Measurements from ENCODE around the gene FXR2.

DNA sequence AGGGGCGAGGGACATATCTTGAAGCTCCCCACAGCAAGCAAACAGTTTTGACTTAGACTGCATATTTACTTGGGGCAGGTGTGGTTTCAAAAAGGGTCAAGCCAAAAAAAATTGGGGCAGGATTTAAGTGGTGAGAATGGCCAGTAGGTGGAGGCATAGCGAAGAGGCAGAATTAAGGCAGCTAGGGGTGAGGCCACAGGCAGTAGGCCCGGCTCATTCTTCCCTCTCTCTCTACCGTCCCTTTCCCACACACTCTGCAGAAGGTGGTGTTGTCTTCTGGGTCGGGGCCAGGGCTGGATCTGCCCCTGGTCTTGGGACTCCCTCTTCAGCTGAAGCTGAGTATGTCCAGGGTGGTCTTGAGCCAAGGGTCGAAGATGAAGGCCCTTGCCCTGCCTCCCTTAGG is 17.8 kb upstream of the FXR2 start:
- TF ChIP-seq, protein P1, sequence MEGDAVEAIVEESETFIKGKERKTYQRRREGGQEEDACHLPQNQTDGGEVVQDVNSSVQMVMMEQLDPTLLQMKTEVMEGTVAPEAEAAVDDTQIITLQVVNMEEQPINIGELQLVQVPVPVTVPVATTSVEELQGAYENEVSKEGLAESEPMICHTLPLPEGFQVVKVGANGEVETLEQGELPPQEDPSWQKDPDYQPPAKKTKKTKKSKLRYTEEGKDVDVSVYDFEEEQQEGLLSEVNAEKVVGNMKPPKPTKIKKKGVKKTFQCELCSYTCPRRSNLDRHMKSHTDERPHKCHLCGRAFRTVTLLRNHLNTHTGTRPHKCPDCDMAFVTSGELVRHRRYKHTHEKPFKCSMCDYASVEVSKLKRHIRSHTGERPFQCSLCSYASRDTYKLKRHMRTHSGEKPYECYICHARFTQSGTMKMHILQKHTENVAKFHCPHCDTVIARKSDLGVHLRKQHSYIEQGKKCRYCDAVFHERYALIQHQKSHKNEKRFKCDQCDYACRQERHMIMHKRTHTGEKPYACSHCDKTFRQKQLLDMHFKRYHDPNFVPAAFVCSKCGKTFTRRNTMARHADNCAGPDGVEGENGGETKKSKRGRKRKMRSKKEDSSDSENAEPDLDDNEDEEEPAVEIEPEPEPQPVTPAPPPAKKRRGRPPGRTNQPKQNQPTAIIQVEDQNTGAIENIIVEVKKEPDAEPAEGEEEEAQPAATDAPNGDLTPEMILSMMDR (IDR thresholded peaks at IDR 0.05) = peak in 2 of 3 donors; percentile 34 to 38
- no peak for TF ChIP-seq POLR2A (IDR thresholded peaks at IDR 0.05)
